Psoas muscle (tissue), 8 donors: Measurements from ENCODE around the gene ANO1. TPM values are rescaled to one million over a fixed set of nuclear protein-coding genes. Genes with fewer than 3 reads are reported as not detected.

Experiments used
- ATAC-seq, 4 donors: fragments of 200-7000 bp; cut with Tn5 transposase; one replicate each; pipeline ENCODE4 v1.9.1; 2020; ENCODE audit warnings: moderate library complexity in 3 of 4, mild to moderate bottlenecking in 2 of 4
- DNase-seq, 2 donors: peaks; one replicate each; pipeline ENCODE4 v3.0.0-alpha.2; 2020
- H3K27ac ChIP-seq: fragments of 200-600 bp; one replicate; pipeline ENCODE4 v1.8.0; 2022
- H3K27me3 ChIP-seq, 3 donors: fragments of 200-600 bp in 1 of 3; one replicate each; pipeline versions ENCODE4 v1.6.1 to v1.8.0; 2013 to 2022; ENCODE audit warnings: low read length in 2 of 3, mild to moderate bottlenecking in 2 of 3, moderate library complexity in 1 of 3; ENCODE audit not compliant: insufficient read depth in 3 of 3
- H3K36me3 ChIP-seq, 2 donors: fragments of 200-600 bp in 1 of 2; one replicate each; pipeline versions ENCODE4 v1.6.1 to v1.8.0; 2013 to 2022; ENCODE audit warnings: low read depth in 1 of 2, mild to moderate bottlenecking in 1 of 2, moderate library complexity in 1 of 2; ENCODE audit not compliant: insufficient read depth in 1 of 2
- H3K4me1 ChIP-seq: fragments of 200-600 bp; one replicate; pipeline ENCODE4 v1.8.0; 2022
- H3K4me3 ChIP-seq: fragments of 200-600 bp; one replicate; pipeline ENCODE4 v1.8.0; 2022; ENCODE audit warnings: mild to moderate bottlenecking
- H3K9me3 ChIP-seq: fragments of 200-600 bp; one replicate; pipeline ENCODE4 v1.8.0; 2022
- CTCF ChIP-seq: fragments of 200-600 bp; IDR thresholded peaks from one replicate; pipeline ENCODE4 v1.8.0; 2022; ENCODE audit warnings: antibody characterized with exemption
- WGBS, 3 donors: extraction: QIAGEN DNeasy Blood & Tissue Kit; methylation state at CpG; one replicate each; pipeline versions ENCODE4 v1.1.6 to v1.1.7; 2013; 5-methylcytosine and 5-hydroxymethylcytosine counted together
- intact Hi-C, 2 donors: fragments of 100-400 bp; cut with DNase I; formaldehyde crosslinking; loops; one replicate each; pipeline versions ENCODE4 v1.11.0 to v1.14.2; 2022
- polyA plus RNA-seq, 3 donors: library from polyadenylated mRNA; stranded (reverse); fragments of 200-250 nt; gene quantifications; one replicate each; pipeline ENCODE4 v1.2.3, GENCODE V29; 2013
- total RNA-seq, 4 donors: library from RNA; stranded (reverse); fragmentation: NEBNext Ultra II Directional in 2 of 4; extraction: Animal tissue kit (Norgen Biotek cat#: 25700) in 2 of 4; gene quantifications; one replicate each; pipeline versions ENCODE4 v1.2.1 to v1.2.4, GENCODE V29; 2021 to 2023
- donor health status: healthy with polysubstance abuse.
- donor health status: DM: no; HTN: no; CAD: no; lungs with moderate emphysema.
- donor health status: Bipolar disorder and iron deficiency.
- donor health status: healthy.
- donor health status: DM: yes; HTN: yes; CAD: no.
- donor health status: DM: no; HTN: no; CAD: no.
- donor health status: DM: no; HTN: no; CAD: no.
- donor health status: DM: yes; HTN: yes; CAD: no.

The ANO1 gene
- total and polyA plus RNA-seq, 7 donors = 2.2 to 11.3 (median 8.7) TPM

GRCh38 chr11:70140711-70141485 lies 62.8 kb downstream of the ANO1 start:
- ATAC-seq (no peak), DNase-seq (no peak)
- Histone ChIP-seq H3K27me3 (peaks cover 0 to 14% (median 0%) of the 10 kb centered on the region in 3 donors), H3K4me1 (no peaks in the 10 kb centered on the region), H3K4me3 (no peak overlapping the region), H3K9me3 (no peaks in the 10 kb centered on the region), H3K27ac (no peak overlapping the region), H3K36me3 (no peaks in the 10 kb centered on the region)
- intact Hi-C loops = no loop called here
- WGBS, 3 donors = 50 to 61% (median 52%) methylated on average over 24 of the region's 24 CpGs
- no peak for TF ChIP-seq CTCF

DNA sequence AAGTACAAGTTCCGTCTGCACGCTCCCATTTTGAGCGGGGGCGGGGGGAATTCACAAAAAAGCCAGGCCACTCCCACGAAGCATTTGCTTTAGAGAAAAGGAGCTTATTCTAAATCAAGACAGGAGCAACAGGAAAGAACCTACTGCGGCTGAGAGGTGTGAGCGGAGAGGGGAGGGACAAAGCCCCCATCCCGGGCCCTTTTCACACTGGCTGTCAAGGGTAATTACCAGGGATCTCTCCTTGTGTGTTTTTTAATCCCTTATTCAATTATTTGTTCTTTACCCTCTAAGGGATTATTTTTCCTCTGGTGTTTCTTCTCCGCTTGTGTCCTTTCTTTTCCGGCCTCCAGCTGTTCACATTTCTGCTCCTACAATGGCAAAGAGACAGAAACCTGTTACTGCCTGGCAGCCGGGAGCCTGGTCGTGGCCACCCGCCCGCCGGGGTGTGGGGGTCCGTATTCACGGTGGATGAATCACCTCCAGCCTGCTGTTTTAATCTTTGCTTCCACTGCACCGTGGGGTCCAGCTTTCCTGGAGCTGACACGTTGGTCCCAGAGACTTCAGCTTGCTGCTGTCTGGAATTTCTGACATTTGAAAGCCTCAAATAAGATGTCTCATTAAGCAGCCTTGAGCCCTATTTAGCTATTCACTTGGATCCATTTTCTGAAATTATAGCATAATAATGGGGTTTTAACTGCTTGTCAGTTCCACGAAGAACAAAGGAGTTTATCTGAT lies 63.5 kb downstream of the ANO1 start:
- no peaks in the 10 kb centered on the region for H3K4me1 ChIP-seq
- H3K4me3 ChIP-seq = no peak overlapping the region
- peaks cover 0 to 18% (median 0%) of the 10 kb centered on the region in 3 donors for H3K27me3 ChIP-seq
- no peak for ATAC-seq
- no peaks in the 10 kb centered on the region for H3K36me3 ChIP-seq
- DNase-seq = no peak
- 18 to 26% (median 20%) methylated on average over 20 of the region's 20 CpGs for WGBS, 3 donors
- no peak for TF ChIP-seq CTCF
- intact Hi-C loops = no loop called here
- H3K27ac ChIP-seq = no peak overlapping the region
- no peaks in the 10 kb centered on the region for H3K9me3 ChIP-seq

GRCh38 chr11:70142221-70142875 lies 64.2 kb downstream of the ANO1 start:
- Histone ChIP-seq H3K27ac (no peak overlapping the region), H3K4me3 (no peak overlapping the region), H3K9me3 (no peaks in the 10 kb centered on the region), H3K36me3 (no peaks in the 10 kb centered on the region), H3K27me3 (peaks cover 0 to 18% (median 0%) of the 10 kb centered on the region in 3 donors), H3K4me1 (no peaks in the 10 kb centered on the region)
- DNase-seq (no peak), ATAC-seq (no peak)
- no peak for TF ChIP-seq CTCF
- 51 to 60% (median 54%) methylated on average over 14 of the region's 14 CpGs for WGBS, 3 donors
- intact Hi-C loops = no loop called here

- Histone ChIP-seq H3K4me3 (no peak overlapping the region), H3K27ac (no peak overlapping the region), H3K9me3 (no peaks in the 10 kb centered on the region), H3K27me3 (peaks cover 0 to 23% (median 0%) of the 10 kb centered on the region in 3 donors), H3K36me3 (no peaks in the 10 kb centered on the region), H3K4me1 (no peaks in the 10 kb centered on the region)
- ATAC-seq (no peak), DNase-seq (no peak)
- WGBS, 3 donors = 89 to 96% (median 92%) methylated on average over 10 of the region's 10 CpGs
- no peak for TF ChIP-seq CTCF
- intact Hi-C loops = no loop called here
Observed at GRCh38 chr11:70144262-70144661, 66.1 kb downstream of the ANO1 start.
